ENCODE data around the gene RPS24.
A peak's percentile ranks its signal among the peaks of the same experiment; 100 is the strongest.

The RPS24 gene

DNA sequence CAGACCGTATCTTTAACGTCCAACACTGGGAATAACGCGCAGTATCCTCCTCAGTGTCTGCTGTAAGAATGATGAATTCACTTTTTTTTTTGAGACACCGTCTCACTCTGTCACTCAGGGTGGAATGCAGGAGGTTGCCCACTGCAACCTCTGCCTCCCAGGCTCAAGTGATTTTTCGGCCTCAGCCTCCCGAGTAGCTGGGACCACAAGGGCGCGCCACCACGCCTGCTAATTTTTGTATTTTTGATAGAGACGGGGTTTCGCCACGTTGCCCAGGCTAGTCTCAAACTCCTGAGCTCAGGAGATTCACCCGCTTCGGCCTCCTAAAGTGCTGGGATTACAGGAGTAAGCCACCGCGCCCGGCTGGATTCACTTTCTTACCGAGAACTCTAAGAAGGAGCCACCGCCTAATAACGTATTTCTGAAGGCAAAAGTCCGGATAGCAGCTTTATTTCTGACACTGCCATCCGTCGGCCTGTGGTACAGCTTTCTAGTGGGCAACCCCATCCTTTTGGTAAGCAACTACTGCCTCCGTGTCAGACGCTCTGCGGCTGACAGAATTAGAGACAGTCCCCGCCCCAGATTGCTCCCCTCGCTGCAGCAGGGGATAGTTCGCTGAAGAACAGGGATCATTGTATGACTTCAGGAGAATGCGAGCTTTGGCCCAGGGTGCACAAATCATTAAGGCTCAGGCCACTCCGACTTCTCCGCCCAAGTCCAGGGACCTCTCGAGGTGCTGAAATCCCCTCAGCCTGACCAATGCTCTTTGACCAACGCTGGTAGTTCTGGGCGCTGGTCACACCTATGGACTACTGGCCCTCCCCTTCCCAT, 5.0 kb upstream of the RPS24 start:
- DNase-seq, result no peak

DNA sequence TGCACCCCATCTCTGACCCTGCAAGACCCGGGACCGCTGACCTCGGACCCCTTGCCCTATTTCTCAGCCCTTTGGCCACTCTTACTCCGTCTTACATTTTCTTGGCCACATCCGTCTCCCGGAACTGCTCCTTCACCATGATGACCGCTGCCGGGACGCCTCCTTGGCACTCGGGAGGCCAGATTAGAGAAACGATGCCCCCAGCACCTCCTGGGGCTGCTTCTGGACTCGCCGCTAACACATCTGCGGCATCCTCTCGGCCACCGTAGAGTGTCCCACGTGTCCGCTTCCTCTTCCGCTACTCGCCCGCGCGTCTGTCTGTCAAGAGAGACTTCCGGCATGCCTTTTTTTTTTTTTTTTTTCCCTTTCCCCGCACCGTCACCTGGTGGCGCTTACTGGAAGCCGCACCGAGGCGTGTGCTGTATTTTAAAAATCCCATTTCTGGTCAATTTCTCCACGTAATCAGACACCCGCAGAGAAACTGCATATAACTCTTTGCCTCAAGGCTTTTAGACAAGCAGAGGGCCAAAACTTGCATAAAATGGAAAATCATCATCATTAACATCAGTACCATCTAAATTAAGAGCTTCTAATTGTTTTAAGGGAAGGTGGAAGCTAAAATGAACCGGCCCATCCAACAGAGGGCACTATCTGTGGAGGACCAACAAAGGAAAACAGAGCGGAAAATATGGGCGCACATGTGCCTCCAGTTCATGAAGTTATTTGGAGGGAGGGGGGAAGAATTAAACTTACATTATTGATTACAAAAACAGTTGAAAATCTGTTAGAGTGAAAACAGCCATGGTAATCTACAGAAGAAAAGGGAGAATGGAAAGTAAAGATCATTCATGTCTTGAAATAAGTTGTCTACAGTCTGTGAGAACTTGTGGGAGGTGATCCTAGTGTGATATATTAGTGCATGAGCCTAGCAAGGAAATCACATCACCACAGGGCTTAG, 4.1 kb upstream of the RPS24 start, which contains the start of gene POLR3A:
TSS of gene POLR3A (minus strand) at position 247 of the 958 bp plus-strand sequence. CDS start at position 139, 108 bp downstream.
- DNase-seq, result peak; percentile 73

- DNase-seq, result no peak
Measured at GRCh38 chr10:78033387-78033636, 351 bp upstream of the RPS24 start.

GRCh38 chr10:78035025-78035424, 1.4 kb downstream of the RPS24 start:
- no peak for DNase-seq

DNA sequence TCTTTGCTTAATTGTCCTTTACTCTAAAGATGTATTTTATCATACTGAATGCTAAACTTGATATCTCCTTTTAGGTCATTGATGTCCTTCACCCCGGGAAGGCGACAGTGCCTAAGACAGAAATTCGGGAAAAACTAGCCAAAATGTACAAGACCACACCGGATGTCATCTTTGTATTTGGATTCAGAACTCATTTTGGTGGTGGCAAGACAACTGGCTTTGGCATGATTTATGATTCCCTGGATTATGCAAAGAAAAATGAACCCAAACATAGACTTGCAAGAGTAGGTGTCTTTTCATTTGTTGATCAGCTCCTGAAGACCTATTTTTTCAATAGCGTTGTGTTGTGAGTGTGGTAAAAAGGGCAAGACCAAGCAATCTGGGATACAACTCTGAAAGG, 1.8 kb downstream of the RPS24 start:
- DNase-seq, result no peak

DNA sequence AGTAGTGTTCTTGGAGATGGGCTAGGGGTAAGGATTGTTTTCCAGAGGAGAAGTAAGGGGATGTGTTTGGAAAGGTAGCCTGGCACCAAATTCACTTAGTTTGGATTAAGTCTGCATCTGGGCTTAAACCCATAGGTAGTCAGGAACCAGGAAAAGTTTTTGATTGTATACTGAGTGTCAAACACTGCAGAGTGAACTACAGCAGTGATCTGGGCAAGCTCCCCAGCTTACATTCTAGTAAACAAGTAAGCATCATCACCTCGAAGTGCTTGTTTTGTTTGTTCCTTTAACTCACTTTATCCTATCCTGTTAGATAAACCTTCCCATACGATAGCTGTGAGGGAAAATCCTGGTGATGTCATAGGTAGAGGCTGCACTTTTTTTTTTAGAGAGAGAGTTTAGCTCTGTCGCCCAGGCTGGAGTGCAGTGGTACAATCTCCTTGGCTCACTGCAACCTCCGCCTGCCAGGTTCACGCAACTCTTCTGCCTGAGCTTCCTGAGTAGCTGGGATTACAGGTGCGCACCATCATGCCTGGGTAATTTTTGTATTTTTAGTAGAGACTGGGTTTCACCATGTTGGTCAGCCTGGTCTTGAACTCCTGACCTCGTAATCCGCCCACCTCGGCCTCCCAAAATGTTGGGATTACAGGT, 2.4 kb downstream of the RPS24 start:
- no peak for DNase-seq

DNA sequence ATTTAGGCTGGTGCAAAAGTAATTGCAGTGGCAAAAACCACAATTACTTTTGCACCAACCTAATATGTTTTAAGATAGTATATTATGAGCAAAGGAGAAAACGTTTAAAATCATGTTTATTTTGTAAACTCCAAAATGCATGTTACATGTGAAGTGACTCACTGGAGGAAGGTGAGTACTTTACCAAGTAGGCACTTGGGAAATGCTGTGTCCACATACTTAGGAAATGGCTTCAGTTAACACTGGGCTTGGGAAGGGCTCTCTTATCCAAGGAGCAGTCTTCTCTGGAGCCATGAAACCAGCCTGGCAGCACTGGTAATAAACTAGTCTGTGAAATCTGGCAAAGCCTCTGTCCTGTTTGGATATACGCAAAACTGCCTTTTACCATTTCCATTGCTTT, 4.4 kb downstream of the RPS24 start:
- DNase-seq, result no peak

- no peak for DNase-seq
Measured at GRCh38 chr10:78038791-78039547, 5.3 kb downstream of the RPS24 start.

GRCh38 chr10:78039743-78040142, 6.1 kb downstream of the RPS24 start:
- no peak for DNase-seq

DNA sequence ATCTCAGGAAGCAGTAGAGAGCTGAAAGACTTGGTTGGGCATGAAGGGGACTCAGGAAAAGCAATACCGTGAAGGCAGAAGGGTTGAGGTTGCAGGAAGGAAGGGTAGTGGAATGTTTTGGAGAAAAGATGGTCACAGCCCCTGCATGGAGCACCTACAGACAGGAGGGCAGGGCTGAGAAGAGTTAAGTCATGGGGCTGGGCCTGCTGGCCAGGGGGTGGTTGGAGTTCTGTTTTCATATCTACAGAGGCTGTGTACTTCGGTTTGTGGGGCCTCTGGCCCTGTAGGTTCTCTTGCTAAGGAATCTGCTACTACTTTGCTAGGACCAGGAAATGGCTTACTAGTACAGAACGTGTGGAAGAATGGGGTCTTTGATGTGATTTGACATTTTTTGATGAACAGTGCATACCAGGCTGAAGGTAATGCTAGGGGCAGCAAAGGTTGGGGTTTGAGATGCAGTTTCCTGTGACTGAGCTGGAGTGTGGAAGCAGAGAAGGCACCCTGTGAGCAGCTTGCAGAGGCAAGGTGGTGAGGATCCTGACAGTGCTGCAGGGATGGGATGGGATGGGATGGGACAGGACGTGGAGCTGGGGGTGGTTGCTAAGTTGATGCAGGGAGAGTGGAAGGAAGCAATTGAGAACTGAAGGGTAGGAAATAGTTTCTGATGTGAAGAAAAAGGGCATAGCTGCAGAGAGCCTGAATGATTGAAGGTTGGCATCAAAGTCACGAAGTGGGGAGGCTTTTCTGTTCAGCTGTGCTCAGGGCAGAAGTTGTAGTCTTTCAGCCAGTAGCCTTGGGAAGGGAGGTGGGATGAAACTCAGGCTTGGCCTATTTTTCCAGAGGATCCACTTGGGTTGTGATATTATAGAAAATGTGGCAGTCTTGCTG, 7.8 kb downstream of the RPS24 start:
- DNase-seq, result no peak

- DNase-seq, result no peak
Measured at GRCh38 chr10:78042058-78042751, 8.5 kb downstream of the RPS24 start.

- DNase-seq, result no peak
Measured at GRCh38 chr10:78042752-78043104, 9.1 kb downstream of the RPS24 start.

DNA sequence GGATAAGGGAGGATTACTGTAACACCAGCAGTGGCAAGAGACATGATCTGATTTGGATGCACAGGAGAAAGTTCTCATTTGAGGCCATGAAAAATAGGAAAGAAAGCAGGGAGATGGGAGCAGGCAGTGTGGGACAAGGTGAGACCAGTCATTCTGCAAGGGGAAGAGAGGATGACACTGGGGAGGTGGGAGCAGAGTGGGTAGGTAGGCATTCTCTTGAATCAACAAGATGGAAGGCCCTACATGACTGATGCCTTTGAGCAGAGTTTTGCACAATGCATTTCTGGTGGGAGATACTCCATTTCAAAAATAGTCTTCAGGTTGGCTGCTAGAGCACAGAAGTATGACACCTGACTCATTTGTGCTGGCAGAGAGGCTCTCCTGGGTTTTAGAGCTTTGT, 10.5 kb downstream of the RPS24 start:
- DNase-seq, result no peak

DNA sequence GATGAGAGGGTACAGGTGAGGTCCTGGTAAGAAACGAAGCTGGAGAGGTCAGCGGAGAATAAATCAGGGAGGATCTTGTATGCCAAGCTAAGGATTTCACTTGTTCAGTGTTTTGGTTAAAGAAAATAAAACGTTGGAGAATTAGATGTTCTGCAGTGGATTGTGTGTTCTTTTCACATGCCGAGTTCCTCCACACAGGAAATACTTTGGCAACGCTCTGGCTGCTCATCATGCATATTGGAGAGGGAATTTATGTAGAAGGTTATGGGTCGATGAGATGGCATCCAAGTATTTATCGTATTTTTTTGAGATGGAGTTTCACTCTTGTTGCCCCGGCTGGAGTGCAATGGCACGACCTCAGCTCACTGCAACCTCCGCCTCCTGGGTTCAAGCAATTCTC, 11.0 kb downstream of the RPS24 start:
- no peak for DNase-seq

DNA sequence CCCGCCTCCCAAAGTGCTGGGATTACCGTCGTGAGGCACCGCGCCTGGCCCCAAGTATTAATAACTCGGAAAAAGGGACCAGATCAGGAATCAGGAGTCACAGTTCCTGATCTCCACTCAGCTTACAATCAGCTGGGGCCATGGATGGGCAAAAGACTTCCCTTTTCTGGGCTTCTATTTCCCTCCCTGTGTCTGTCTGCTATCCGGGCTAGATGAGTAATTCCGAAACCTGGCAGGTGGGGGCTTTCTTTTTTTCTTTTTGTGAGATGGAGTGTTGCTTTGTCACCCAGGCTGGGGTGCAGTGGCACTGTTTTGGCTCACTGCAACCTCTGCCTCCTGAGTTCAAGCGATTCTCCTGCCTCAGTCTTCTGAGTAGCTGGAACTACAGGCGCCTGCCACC, 11.6 kb downstream of the RPS24 start:
- DNase-seq, result no peak

- no peak for DNase-seq
Measured at GRCh38 chr10:78045856-78046255, 12.2 kb downstream of the RPS24 start.

DNA sequence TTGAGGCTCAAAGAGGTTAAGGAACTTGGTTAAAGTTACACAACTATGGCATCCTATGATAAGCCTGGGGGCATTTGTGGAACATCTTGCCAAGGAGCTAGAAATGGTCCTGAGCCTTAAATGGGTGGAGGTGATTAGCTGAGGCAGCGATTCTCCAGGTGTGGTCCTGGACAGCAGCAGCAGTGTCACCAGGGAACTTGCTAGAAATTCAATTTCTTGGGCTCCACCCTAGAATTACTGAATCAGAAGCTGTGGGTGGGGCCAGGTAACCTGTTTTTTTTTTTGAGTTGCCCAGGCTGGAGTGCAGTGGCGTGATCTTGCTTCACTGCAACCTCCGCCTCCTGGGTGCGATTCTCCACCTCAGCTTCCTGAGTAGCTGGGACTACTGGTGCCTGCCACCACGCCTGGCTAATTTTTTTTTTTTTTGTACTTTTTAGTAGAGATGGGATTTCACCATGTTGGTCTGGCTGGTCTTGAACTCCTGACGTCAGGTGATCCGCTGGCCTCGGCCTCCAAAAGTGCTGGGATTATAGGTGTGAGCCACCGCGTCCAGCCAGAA, 13.1 kb downstream of the RPS24 start:
- no peak for DNase-seq

- DNase-seq, result peak; percentile 64
Measured at GRCh38 chr10:78047314-78047891, 13.7 kb downstream of the RPS24 start.

DNA sequence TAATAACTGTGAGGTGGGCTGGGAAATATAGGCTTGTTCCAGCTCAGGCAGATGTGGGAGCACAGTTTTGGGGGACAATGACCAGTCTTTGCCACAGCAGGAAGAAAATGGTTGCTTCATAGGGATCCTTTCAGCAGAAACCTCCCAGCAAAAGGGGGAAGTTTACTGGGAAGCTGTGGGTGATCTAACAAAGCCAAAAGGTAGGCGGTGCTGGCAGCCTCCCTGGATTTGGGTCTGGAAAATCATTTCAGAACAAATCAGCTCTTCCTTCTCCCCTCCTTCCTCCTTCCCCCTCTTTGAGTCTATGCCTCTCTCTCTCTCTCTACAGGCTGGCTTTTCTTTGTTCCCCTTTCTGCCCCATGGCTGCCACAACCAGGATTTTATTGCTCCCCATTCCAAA, 16.2 kb downstream of the RPS24 start:
- DNase-seq, result no peak

DNA sequence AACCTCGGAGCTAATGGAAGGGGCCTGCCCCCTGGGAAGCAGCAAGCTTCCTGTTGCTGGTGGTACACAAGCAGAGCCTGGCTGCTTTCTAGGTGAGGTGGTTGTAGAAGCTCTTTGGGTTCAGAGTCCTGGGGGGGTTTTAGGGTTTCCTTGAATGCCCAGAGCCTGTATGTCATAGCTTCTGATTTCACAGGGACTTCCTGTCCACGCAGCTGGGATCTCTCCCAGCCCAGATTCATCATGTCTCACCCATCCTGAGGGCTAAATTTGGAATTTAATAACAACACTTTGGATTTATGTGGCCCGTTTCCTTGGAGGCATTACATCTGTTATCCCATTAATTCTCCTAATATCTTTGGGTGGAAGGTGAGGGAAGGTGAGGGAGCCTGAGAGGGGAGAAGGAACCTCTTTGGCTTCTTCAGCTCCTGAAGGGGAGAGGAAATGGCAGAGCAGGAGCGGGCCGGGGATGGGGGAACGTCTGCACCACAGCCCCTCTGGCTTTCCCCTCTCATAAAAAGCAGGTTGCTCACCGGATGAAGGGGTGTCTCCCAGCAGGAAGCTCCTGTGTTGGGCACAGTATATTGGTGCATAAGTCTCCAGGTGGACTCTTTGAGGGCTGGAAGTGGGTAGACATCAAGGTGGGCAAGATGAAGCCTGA, 19.7 kb downstream of the RPS24 start:
- no peak for DNase-seq

Data from NCI-H1105 treated with DMSO at 0.1 percent for 48 hours (cell line).